GM23338 (cell line): ENCODE measurements around the gene CDH23.

Source experiments
- CTCF ChIP-seq, 2 experiments: fragments of 200-600 bp in 1 of 2; sonication (generic) in 1 of 2; conservative IDR thresholded peaks; 2 replicates each; pipeline versions ENCODE4 v1.5.1 to v1.6.1; 2016 to 2017; ENCODE audit warnings: antibody characterized with exemption in 2 of 2, low read depth in 2 of 2, mild to moderate bottlenecking in 2 of 2, moderate library complexity in 1 of 2
- EZH2 ChIP-seq: fragments of 200-600 bp; sonication (generic); IDR thresholded peaks from one replicate; pipeline ENCODE4 v1.8.0; 2017; ENCODE audit warnings: antibody characterized with exemption, mild to moderate bottlenecking, low read depth; ENCODE audit not compliant: unreplicated experiment
- TF ChIP-seq, protein P1 (sequence below): IDR thresholded peaks from 2 replicates; pipeline ENCODE4 v1.6.1; 2016; ENCODE audit warnings: antibody characterized with exemption

- TF ChIP-seq, protein P1, sequence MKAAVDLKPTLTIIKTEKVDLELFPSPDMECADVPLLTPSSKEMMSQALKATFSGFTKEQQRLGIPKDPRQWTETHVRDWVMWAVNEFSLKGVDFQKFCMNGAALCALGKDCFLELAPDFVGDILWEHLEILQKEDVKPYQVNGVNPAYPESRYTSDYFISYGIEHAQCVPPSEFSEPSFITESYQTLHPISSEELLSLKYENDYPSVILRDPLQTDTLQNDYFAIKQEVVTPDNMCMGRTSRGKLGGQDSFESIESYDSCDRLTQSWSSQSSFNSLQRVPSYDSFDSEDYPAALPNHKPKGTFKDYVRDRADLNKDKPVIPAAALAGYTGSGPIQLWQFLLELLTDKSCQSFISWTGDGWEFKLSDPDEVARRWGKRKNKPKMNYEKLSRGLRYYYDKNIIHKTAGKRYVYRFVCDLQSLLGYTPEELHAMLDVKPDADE: no peak
- TF ChIP-seq CTCF (conservative IDR thresholded peaks at IDR 0.05; ENCODE audit: low read depth in 2 of 2): no peak
- TF ChIP-seq EZH2: no peak
Observed at GRCh38 chr10:71725249-71725648, 328.5 kb downstream of the CDH23 start.
